Measurements from ENCODE around the gene CCR2.

CCR2 gene

DNA sequence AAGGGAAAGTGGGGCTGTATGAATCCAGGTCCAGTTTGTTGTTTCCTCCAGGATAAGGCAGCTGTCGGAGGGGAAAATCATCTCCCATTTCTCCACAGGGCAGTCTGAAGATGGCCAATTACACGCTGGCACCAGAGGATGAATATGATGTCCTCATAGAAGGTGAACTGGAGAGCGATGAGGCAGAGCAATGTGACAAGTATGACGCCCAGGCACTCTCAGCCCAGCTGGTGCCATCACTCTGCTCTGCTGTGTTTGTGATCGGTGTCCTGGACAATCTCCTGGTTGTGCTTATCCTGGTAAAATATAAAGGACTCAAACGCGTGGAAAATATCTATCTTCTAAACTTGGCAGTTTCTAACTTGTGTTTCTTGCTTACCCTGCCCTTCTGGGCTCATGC lies 54.1 kb downstream of the CCR2 start:
- H3K4me1 ChIP-seq (ENCODE audit: insufficient read depth, low read length, poor library complexity, severe bottlenecking) = peaks cover 13% of the 10 kb centered on the region
- no peak overlapping the region for H3K4me3 ChIP-seq (ENCODE audit: low read length, poor library complexity, severe bottlenecking)
- H3K4me2 ChIP-seq (ENCODE audit: low read depth, low read length, poor library complexity, severe bottlenecking) = no peak overlapping the region
- no peaks in the 10 kb centered on the region for H3F3A ChIP-seq (ENCODE audit: low read depth)
- no peaks in the 10 kb centered on the region for H3K9me2 ChIP-seq (replicated peaks; ENCODE audit: low read depth, low read length)
- no peak overlapping the region for H3K9ac ChIP-seq (ENCODE audit: low read depth, low read length, poor library complexity, severe bottlenecking)
- TF ChIP-seq EZH2phosphoT487 (IDR thresholded peaks at IDR 0.05; ENCODE audit: borderline replicate concordance) = no peak
- TF ChIP-seq, protein P1, sequence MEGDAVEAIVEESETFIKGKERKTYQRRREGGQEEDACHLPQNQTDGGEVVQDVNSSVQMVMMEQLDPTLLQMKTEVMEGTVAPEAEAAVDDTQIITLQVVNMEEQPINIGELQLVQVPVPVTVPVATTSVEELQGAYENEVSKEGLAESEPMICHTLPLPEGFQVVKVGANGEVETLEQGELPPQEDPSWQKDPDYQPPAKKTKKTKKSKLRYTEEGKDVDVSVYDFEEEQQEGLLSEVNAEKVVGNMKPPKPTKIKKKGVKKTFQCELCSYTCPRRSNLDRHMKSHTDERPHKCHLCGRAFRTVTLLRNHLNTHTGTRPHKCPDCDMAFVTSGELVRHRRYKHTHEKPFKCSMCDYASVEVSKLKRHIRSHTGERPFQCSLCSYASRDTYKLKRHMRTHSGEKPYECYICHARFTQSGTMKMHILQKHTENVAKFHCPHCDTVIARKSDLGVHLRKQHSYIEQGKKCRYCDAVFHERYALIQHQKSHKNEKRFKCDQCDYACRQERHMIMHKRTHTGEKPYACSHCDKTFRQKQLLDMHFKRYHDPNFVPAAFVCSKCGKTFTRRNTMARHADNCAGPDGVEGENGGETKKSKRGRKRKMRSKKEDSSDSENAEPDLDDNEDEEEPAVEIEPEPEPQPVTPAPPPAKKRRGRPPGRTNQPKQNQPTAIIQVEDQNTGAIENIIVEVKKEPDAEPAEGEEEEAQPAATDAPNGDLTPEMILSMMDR (conservative IDR thresholded peaks at IDR 0.05; ENCODE audit: low read length) = no peak
- no peaks in the 10 kb centered on the region for H3K36me3 ChIP-seq (ENCODE audit: insufficient read depth, low read length)
- no peak overlapping the region for H2AFZ ChIP-seq (ENCODE audit: low read length)
- H3K79me2 ChIP-seq (ENCODE audit: insufficient read depth, low read length) = no peaks in the 10 kb centered on the region
- no peaks in the 10 kb centered on the region for H3K27me3 ChIP-seq (ENCODE audit: insufficient read depth, low read length, poor library complexity, severe bottlenecking)
- H4K20me1 ChIP-seq (ENCODE audit: insufficient read depth, low read length, poor library complexity, severe bottlenecking) = no peaks in the 10 kb centered on the region
- H3K9me3 ChIP-seq (ENCODE audit: insufficient read depth, low read depth, low read length) = no peaks in the 10 kb centered on the region

- no peaks in the 10 kb centered on the region for H3K36me3 ChIP-seq (ENCODE audit: insufficient read depth, low read length)
- no peak overlapping the region for H3K4me2 ChIP-seq (ENCODE audit: low read depth, low read length, poor library complexity, severe bottlenecking)
- H4K20me1 ChIP-seq (ENCODE audit: insufficient read depth, low read length, poor library complexity, severe bottlenecking) = no peaks in the 10 kb centered on the region
- TF ChIP-seq EZH2phosphoT487 (IDR thresholded peaks at IDR 0.05; ENCODE audit: borderline replicate concordance) = no peak
- TF ChIP-seq, protein P1 (conservative IDR thresholded peaks at IDR 0.05; ENCODE audit: low read length) = peak; percentile 37
- H2AFZ ChIP-seq (ENCODE audit: low read length) = no peak overlapping the region
- no peaks in the 10 kb centered on the region for H3F3A ChIP-seq (ENCODE audit: low read depth)
- H3K4me1 ChIP-seq (ENCODE audit: insufficient read depth, low read length, poor library complexity, severe bottlenecking) = peaks cover 13% of the 10 kb centered on the region
- H3K9ac ChIP-seq (ENCODE audit: low read depth, low read length, poor library complexity, severe bottlenecking) = no peak overlapping the region
- H3K4me3 ChIP-seq (ENCODE audit: low read length, poor library complexity, severe bottlenecking) = no peak overlapping the region
- no peaks in the 10 kb centered on the region for H3K9me2 ChIP-seq (replicated peaks; ENCODE audit: low read depth, low read length)
- no peaks in the 10 kb centered on the region for H3K27me3 ChIP-seq (ENCODE audit: insufficient read depth, low read length, poor library complexity, severe bottlenecking)
- no peaks in the 10 kb centered on the region for H3K9me3 ChIP-seq (ENCODE audit: insufficient read depth, low read depth, low read length)
- H3K79me2 ChIP-seq (ENCODE audit: insufficient read depth, low read length) = no peaks in the 10 kb centered on the region
Observed at GRCh38 chr3:46408853-46409252, 54.9 kb downstream of the CCR2 start.

GRCh38 chr3:46409739-46410489 lies 56.0 kb downstream of the CCR2 start:
- Histone ChIP-seq H3K9ac (ENCODE audit: low read depth, low read length, poor library complexity, severe bottlenecking) (no peak overlapping the region), H3K4me1 (ENCODE audit: insufficient read depth, low read length, poor library complexity, severe bottlenecking) (peaks cover 13% of the 10 kb centered on the region)

More at GRCh38 chr3:46409739-46410489, 56.0 kb downstream of the CCR2 start:
- Histone ChIP-seq H3K9me3 (ENCODE audit: insufficient read depth, low read depth, low read length) (no peaks in the 10 kb centered on the region), H2AFZ (ENCODE audit: low read length) (peak overlapping the region; percentile 23; the same call in 1 of the 2 replicates), H3K9me2 (replicated peaks; ENCODE audit: low read depth, low read length) (no peaks in the 10 kb centered on the region), H4K20me1 (ENCODE audit: insufficient read depth, low read length, poor library complexity, severe bottlenecking) (no peaks in the 10 kb centered on the region), H3K27me3 (ENCODE audit: insufficient read depth, low read length, poor library complexity, severe bottlenecking) (no peaks in the 10 kb centered on the region), H3K36me3 (ENCODE audit: insufficient read depth, low read length) (no peaks in the 10 kb centered on the region), H3K79me2 (ENCODE audit: insufficient read depth, low read length) (no peaks in the 10 kb centered on the region), H3F3A (ENCODE audit: low read depth) (no peaks in the 10 kb centered on the region), H3K4me2 (ENCODE audit: low read depth, low read length, poor library complexity, severe bottlenecking) (no peak overlapping the region), H3K4me3 (ENCODE audit: low read length, poor library complexity, severe bottlenecking) (no peak overlapping the region)
- TF ChIP-seq EZH2phosphoT487 (IDR thresholded peaks at IDR 0.05; ENCODE audit: borderline replicate concordance) = no peak
- TF ChIP-seq, protein P1 (conservative IDR thresholded peaks at IDR 0.05; ENCODE audit: low read length) = no peak
